Activated B cell treated with CpG ODN at 0.5 μM for 24 hours (primary cell): ENCODE measurements around the gene SYT13. TPM values are rescaled to one million over a fixed set of nuclear protein-coding genes. Genes with fewer than 3 reads are reported as not detected.

Experiments used
- ATAC-seq: fragments of 200-7000 bp; cut with Tn5 transposase; one replicate; pipeline ENCODE4 v1.10.0; 2021; ENCODE audit warnings: low read depth, mild to moderate bottlenecking, moderate library complexity
- CTCF ChIA-PET: fragments of 350-600 bp; sonication (Branson Sonifier 250); formaldehyde crosslinking; loops from one replicate; lab custom pipeline; 2021; ENCODE audit warnings: antibody characterized with exemption; lab: Charles Lee
- POLR2A ChIA-PET: fragments of 350-600 bp; sonication (Branson Sonifier 250); formaldehyde crosslinking; loops from one replicate; lab custom pipeline; 2021; ENCODE audit warnings: antibody characterized with exemption; lab: Charles Lee
- DNase-seq: peaks from one replicate; pipeline ENCODE4 v3.0.0; 2022
- H3K27ac Mint-ChIP-seq: one replicate; pipeline ENCODE4 v1.8.0; 2020; ENCODE audit warnings: mixed read lengths
- H3K27me3 Mint-ChIP-seq: one replicate; pipeline ENCODE4 v1.8.0; 2021; ENCODE audit warnings: mixed read lengths
- H3K36me3 Mint-ChIP-seq: one replicate; pipeline ENCODE4 v1.8.0; 2021; ENCODE audit warnings: low read depth, mixed read lengths
- H3K4me1 Mint-ChIP-seq: one replicate; pipeline ENCODE4 v1.8.0; 2021; ENCODE audit warnings: mixed read lengths
- H3K4me3 Mint-ChIP-seq: one replicate; pipeline ENCODE4 v1.8.0; 2020; ENCODE audit warnings: mild to moderate bottlenecking, mixed read lengths
- H3K9me3 Mint-ChIP-seq: one replicate; pipeline ENCODE4 v1.8.0; 2020; ENCODE audit warnings: mixed read lengths
- CTCF ChIP-seq: fragments of 200-600 bp; IDR thresholded peaks from one replicate; pipeline ENCODE4 v1.8.0; 2022; ENCODE audit warnings: antibody characterized with exemption, mild to moderate bottlenecking
- intact Hi-C: fragments of 100-400 bp; cut with micrococcal nuclease; formaldehyde crosslinking; loops from one replicate; pipeline ENCODE4 v1.15.1; 2024
- total RNA-seq: library from RNA; stranded (reverse); gene quantifications from 2 replicates; pipeline ENCODE4 v1.2.3, GENCODE V29; 2022

Gene SYT13
- total RNA-seq, 1 donor from 2014 or later = not detected

- no peaks in the 10 kb centered on the region for H3K9me3 Mint-ChIP-seq
- H3K4me1 Mint-ChIP-seq = peaks cover 14% of the 10 kb centered on the region
- ChIA-PET CTCF (no interaction called here), POLR2A (no interaction called here)
- no peak overlapping the region for H3K4me3 Mint-ChIP-seq
- H3K36me3 Mint-ChIP-seq = peaks cover 34% of the 10 kb centered on the region
- intact Hi-C loops = no loop called here
- no peak overlapping the region for H3K27ac Mint-ChIP-seq
- ATAC-seq (no peak), DNase-seq (no peak)
- H3K27me3 Mint-ChIP-seq = no peaks in the 10 kb centered on the region
- TF ChIP-seq CTCF = no peak
These were observed 72.4 kb downstream of the SYT13 start for GRCh38 chr11:45213717-45214116.

- POLR2A ChIA-PET = no interaction called here
- no peak for ATAC-seq
These were observed 72.8 kb downstream of the SYT13 start for GRCh38 chr11:45213316-45213665.

GRCh38 chr11:45212566-45213315, 73.4 kb downstream of the SYT13 start:
- Mint-ChIP-seq H3K36me3 (peaks cover 39% of the 10 kb centered on the region), H3K27ac (no peak overlapping the region), H3K4me3 (no peak overlapping the region), H3K27me3 (no peaks in the 10 kb centered on the region), H3K9me3 (no peaks in the 10 kb centered on the region), H3K4me1 (peaks cover 14% of the 10 kb centered on the region)
- no peak for TF ChIP-seq CTCF
- DNase-seq (no peak), ATAC-seq (no peak)
- ChIA-PET CTCF (no interaction called here), POLR2A (no interaction called here)
- intact Hi-C loops = no loop called here

More at GRCh38 chr11:45213316-45213665, 72.8 kb downstream of the SYT13 start:
- Mint-ChIP-seq H3K27ac (no peak overlapping the region), H3K27me3 (no peaks in the 10 kb centered on the region), H3K4me3 (no peak overlapping the region), H3K9me3 (no peaks in the 10 kb centered on the region), H3K36me3 (peaks cover 36% of the 10 kb centered on the region), H3K4me1 (peaks cover 14% of the 10 kb centered on the region)
- intact Hi-C loops = no loop called here
- CTCF ChIA-PET = no interaction called here
- TF ChIP-seq CTCF = no peak
- no peak for DNase-seq

GRCh38 chr11:45211732-45212131, 74.4 kb downstream of the SYT13 start:
- no peak overlapping the region for H3K4me3 Mint-ChIP-seq

GRCh38 chr11:45210846-45211245, 75.3 kb downstream of the SYT13 start:
- peaks cover 14% of the 10 kb centered on the region for H3K4me1 Mint-ChIP-seq
- intact Hi-C loops = no loop called here
- peaks cover 45% of the 10 kb centered on the region for H3K36me3 Mint-ChIP-seq
- DNase-seq = no peak
- H3K4me3 Mint-ChIP-seq = no peak overlapping the region
- POLR2A ChIA-PET = no interaction called here
- no peaks in the 10 kb centered on the region for H3K9me3 Mint-ChIP-seq
- CTCF ChIA-PET = no interaction called here
- no peaks in the 10 kb centered on the region for H3K27me3 Mint-ChIP-seq
- no peak overlapping the region for H3K27ac Mint-ChIP-seq
- no peak for TF ChIP-seq CTCF
- no peak for ATAC-seq

More at GRCh38 chr11:45211732-45212131, 74.4 kb downstream of the SYT13 start:
- POLR2A ChIA-PET = no interaction called here
- DNase-seq = no peak
- ATAC-seq = no peak
- Mint-ChIP-seq H3K27ac (no peak overlapping the region), H3K36me3 (peaks cover 42% of the 10 kb centered on the region), H3K4me1 (peaks cover 14% of the 10 kb centered on the region), H3K27me3 (no peaks in the 10 kb centered on the region), H3K9me3 (no peaks in the 10 kb centered on the region)
- CTCF ChIA-PET = no interaction called here
- TF ChIP-seq CTCF = no peak
- intact Hi-C loops = no loop called here
